Measurements from ENCODE around the gene ADGRB3.
"Not testable (repeated sequence)": the region's sequence is repeated elsewhere in the genome, so short reads cannot be mapped to it uniquely, and the experiment has no call there.

GRCh38 chr6:68790128-68790527 lies 155.0 kb downstream of the ADGRB3 start:
- TF ChIP-seq CTCF, POLR2A, EP300 (IDR thresholded peaks at IDR 0.05): not testable (repeated sequence)

Data from upper lobe of left lung (tissue), 4 donors.